H1 (cell line): ENCODE measurements around the gene MAPK4. TPM values are rescaled to one million over a fixed set of nuclear protein-coding genes. Genes with fewer than 3 reads are reported as not detected.

Experiments
- ASH2L ChIP-seq: fragments of 200-600, 300-600 bp; sonication (generic); IDR thresholded peaks from one replicate; pipeline ENCODE4 v1.7.1; 2017; ENCODE audit warnings: low read length
- EGR1 ChIP-seq: IDR thresholded peaks from 2 replicates; pipeline ENCODE4 v1.6.1; 2011; ENCODE audit warnings: low read depth, low read length, borderline replicate concordance
- EZH2 ChIP-seq: fragments of 200-600 bp; sonication (generic); IDR thresholded peaks from 2 replicates; pipeline ENCODE4 v1.7.1; 2012; ENCODE audit warnings: low read depth, mild to moderate bottlenecking, moderate library complexity, low read length, inconsistent platforms; ENCODE audit not compliant: severe bottlenecking
- NANOG ChIP-seq: IDR thresholded peaks from 2 replicates; pipeline ENCODE4 v1.6.1; 2011; ENCODE audit warnings: low read length, low read depth, mild to moderate bottlenecking, inconsistent platforms; ENCODE audit not compliant: insufficient read depth, poor library complexity, severe bottlenecking
- RBBP5 ChIP-seq: IDR thresholded peaks from 2 replicates; pipeline ENCODE4 v1.7.1; 2012; ENCODE audit warnings: low read depth, mild to moderate bottlenecking, inconsistent platforms, low read length, moderate library complexity, borderline replicate concordance
- SIN3A ChIP-seq, 2 experiments: IDR thresholded peaks in 1 of 2; conservative IDR thresholded peaks in 1 of 2; 2 replicates each; pipeline ENCODE4 v1.6.1; 2011 to 2012; ENCODE audit warnings: low read length in 2 of 2, improper control_type of control experiment in 1 of 2, low read depth in 1 of 2, mild to moderate bottlenecking in 1 of 2
- YY1 ChIP-seq: IDR thresholded peaks from 2 replicates; pipeline ENCODE4 v1.6.1; 2011; ENCODE audit warnings: low read depth, mild to moderate bottlenecking, low read length
- polyA plus RNA-seq, 7 experiments: library from polyadenylated mRNA; depleted of rRNA in 3 of 7; stranded (reverse) in 5 of 7; unstranded in 2 of 7; fragments of >200 nt in 5 of 7; fragments of 200-250 nt in 2 of 7; gene quantifications; 1 replicate in 5 of 7; 2 replicates in 1 of 7; 4 replicates in 1 of 7; pipeline versions ENCODE4 v1.2.1 to v1.2.3, GENCODE V29; 2011 to 2013; ENCODE audit warnings: missing spikeins in 2 of 7, mixed read lengths in 2 of 7
- total RNA-seq: library from RNA; stranded (reverse); fragmentation: NEBNext Ultra II Directional; extraction: Animal tissue kit (Norgen Biotek cat#: 25700); gene quantifications from 2 replicates; pipeline ENCODE4 v1.2.1, GENCODE V29; 2021
- TF ChIP-seq, protein P1 (sequence below): fragments of 300-600 bp; sonication (generic); IDR thresholded peaks from 2 replicates; pipeline ENCODE4 v1.7.1; 2012; ENCODE audit warnings: low read length, moderate library complexity, mild to moderate bottlenecking, inconsistent platforms; ENCODE audit not compliant: insufficient replicate concordance

The MAPK4 gene
- total and polyA plus RNA-seq, 2 of the 8 experiments (the other 6 are each of a cell fraction or from before 2014, with no cell fraction given): 3.2 to 3.7 TPM

DNA sequence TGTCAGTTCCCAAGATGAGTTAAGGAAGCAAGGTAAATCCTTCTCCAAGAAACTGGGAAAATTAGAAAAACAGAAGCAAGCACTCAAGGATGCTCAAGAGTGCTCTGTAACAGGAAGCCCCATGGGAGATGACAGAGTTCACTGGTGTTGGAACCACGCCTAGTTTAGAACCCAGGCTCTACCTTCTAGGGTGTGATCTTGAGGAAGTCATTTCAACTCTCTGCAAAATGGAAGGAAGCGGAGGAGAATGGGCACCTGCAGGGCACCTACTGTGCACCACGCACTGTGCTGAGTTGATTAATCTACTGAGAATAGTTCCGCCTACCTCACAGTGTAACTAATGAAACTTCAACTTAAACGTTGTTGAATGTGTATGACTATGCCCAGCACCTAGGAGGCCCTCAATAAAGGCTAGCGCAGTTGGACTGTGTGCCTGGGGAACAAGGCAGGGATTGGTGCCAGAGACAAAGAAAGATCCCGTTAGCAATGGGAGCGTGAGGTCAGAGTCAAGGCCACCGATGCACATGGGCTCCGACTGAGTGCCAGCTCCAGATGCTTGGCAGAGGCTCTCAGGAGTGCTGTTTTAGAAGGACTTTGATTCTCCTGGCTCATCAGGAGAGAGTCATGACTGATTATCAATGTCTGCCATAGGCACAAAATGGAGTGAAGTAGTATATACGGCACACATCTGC, 93.7 kb downstream of the MAPK4 start (continued):
- TF ChIP-seq, protein P1, sequence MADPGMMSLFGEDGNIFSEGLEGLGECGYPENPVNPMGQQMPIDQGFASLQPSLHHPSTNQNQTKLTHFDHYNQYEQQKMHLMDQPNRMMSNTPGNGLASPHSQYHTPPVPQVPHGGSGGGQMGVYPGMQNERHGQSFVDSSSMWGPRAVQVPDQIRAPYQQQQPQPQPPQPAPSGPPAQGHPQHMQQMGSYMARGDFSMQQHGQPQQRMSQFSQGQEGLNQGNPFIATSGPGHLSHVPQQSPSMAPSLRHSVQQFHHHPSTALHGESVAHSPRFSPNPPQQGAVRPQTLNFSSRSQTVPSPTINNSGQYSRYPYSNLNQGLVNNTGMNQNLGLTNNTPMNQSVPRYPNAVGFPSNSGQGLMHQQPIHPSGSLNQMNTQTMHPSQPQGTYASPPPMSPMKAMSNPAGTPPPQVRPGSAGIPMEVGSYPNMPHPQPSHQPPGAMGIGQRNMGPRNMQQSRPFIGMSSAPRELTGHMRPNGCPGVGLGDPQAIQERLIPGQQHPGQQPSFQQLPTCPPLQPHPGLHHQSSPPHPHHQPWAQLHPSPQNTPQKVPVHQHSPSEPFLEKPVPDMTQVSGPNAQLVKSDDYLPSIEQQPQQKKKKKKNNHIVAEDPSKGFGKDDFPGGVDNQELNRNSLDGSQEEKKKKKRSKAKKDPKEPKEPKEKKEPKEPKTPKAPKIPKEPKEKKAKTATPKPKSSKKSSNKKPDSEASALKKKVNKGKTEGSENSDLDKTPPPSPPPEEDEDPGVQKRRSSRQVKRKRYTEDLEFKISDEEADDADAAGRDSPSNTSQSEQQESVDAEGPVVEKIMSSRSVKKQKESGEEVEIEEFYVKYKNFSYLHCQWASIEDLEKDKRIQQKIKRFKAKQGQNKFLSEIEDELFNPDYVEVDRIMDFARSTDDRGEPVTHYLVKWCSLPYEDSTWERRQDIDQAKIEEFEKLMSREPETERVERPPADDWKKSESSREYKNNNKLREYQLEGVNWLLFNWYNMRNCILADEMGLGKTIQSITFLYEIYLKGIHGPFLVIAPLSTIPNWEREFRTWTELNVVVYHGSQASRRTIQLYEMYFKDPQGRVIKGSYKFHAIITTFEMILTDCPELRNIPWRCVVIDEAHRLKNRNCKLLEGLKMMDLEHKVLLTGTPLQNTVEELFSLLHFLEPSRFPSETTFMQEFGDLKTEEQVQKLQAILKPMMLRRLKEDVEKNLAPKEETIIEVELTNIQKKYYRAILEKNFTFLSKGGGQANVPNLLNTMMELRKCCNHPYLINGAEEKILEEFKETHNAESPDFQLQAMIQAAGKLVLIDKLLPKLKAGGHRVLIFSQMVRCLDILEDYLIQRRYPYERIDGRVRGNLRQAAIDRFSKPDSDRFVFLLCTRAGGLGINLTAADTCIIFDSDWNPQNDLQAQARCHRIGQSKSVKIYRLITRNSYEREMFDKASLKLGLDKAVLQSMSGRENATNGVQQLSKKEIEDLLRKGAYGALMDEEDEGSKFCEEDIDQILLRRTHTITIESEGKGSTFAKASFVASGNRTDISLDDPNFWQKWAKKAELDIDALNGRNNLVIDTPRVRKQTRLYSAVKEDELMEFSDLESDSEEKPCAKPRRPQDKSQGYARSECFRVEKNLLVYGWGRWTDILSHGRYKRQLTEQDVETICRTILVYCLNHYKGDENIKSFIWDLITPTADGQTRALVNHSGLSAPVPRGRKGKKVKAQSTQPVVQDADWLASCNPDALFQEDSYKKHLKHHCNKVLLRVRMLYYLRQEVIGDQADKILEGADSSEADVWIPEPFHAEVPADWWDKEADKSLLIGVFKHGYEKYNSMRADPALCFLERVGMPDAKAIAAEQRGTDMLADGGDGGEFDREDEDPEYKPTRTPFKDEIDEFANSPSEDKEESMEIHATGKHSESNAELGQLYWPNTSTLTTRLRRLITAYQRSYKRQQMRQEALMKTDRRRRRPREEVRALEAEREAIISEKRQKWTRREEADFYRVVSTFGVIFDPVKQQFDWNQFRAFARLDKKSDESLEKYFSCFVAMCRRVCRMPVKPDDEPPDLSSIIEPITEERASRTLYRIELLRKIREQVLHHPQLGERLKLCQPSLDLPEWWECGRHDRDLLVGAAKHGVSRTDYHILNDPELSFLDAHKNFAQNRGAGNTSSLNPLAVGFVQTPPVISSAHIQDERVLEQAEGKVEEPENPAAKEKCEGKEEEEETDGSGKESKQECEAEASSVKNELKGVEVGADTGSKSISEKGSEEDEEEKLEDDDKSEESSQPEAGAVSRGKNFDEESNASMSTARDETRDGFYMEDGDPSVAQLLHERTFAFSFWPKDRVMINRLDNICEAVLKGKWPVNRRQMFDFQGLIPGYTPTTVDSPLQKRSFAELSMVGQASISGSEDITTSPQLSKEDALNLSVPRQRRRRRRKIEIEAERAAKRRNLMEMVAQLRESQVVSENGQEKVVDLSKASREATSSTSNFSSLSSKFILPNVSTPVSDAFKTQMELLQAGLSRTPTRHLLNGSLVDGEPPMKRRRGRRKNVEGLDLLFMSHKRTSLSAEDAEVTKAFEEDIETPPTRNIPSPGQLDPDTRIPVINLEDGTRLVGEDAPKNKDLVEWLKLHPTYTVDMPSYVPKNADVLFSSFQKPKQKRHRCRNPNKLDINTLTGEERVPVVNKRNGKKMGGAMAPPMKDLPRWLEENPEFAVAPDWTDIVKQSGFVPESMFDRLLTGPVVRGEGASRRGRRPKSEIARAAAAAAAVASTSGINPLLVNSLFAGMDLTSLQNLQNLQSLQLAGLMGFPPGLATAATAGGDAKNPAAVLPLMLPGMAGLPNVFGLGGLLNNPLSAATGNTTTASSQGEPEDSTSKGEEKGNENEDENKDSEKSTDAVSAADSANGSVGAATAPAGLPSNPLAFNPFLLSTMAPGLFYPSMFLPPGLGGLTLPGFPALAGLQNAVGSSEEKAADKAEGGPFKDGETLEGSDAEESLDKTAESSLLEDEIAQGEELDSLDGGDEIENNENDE: no peak
- TF ChIP-seq EZH2: no peak
- TF ChIP-seq RBBP5: no peak
- TF ChIP-seq YY1: no peak
- no peak for TF ChIP-seq NANOG
- TF ChIP-seq EGR1: no peak
- no peak for TF ChIP-seq SIN3A (conservative IDR thresholded peaks at IDR 0.05 in 1 of 2, IDR thresholded peaks at IDR 0.05 in 1 of 2; ENCODE audit: low read depth in 1 of 2, low read length in 2 of 2)
- TF ChIP-seq ASH2L: no peak
